A549 (cell line): ENCODE measurements around the gene INSYN1.

Experiments used
- CHD2 ChIP-seq: fragments of 150-350 bp; IDR thresholded peaks from 2 replicates; pipeline ENCODE4 v1.6.1; 2014; ENCODE audit warnings: low read length; ENCODE audit not compliant: partially characterized antibody
- HDAC2 ChIP-seq: fragments of 200-600 bp; sonication (generic); IDR thresholded peaks from 2 replicates; pipeline ENCODE4 v1.6.1; 2016
- JUNB ChIP-seq: fragments of >200 bp; sonication (Bioruptor Twin); formaldehyde crosslinking; IDR thresholded peaks from 2 replicates; pipeline ENCODE4 v1.6.1; 2016
- KDM5A ChIP-seq: fragments of 200-600 bp; sonication (generic); IDR thresholded peaks from 2 replicates; pipeline ENCODE4 v1.6.1; 2016; ENCODE audit warnings: antibody characterized with exemption, mild to moderate bottlenecking
- NPAS2 ChIP-seq: fragments of 250-450 bp; sonication (Bioruptor Pico); IDR thresholded peaks from 2 replicates; pipeline ENCODE4 v1.8.0; 2022; ENCODE audit warnings: mild to moderate bottlenecking, moderate library complexity, borderline replicate concordance
- POLR2A ChIP-seq: IDR thresholded peaks from 2 replicates; pipeline ENCODE4 v1.6.1; 2012; ENCODE audit warnings: mild to moderate bottlenecking, low read length
- RAD21 ChIP-seq, 2 experiments: fragments of >200 bp in 1 of 2; sonication (Bioruptor Twin) in 1 of 2; formaldehyde crosslinking in 1 of 2; IDR thresholded peaks in 1 of 2; conservative IDR thresholded peaks in 1 of 2; 2 replicates in 1 of 2; 3 replicates in 1 of 2; pipeline ENCODE4 v1.6.1; 2012 to 2018; ENCODE audit warnings: inconsistent platforms in 1 of 2
- RNF2 ChIP-seq: fragments of 200-600 bp; sonication (generic); IDR thresholded peaks from 2 replicates; pipeline ENCODE4 v1.6.1; 2016; ENCODE audit warnings: low read depth, mild to moderate bottlenecking, antibody characterized with exemption, moderate library complexity, borderline replicate concordance
- ZFP36 ChIP-seq: fragments of 450-650 bp; IDR thresholded peaks from 2 replicates; pipeline ENCODE4 v1.6.1; 2014; ENCODE audit warnings: borderline replicate concordance; ENCODE audit not compliant: partially characterized antibody
- ZSCAN20 ChIP-seq: fragments of 250-450 bp; sonication (Bioruptor Pico); IDR thresholded peaks from 2 replicates; pipeline ENCODE4 v1.8.0; 2022; ENCODE audit warnings: mild to moderate bottlenecking, moderate library complexity
- TF ChIP-seq, protein P1 (sequence below): fragments of >200 bp; sonication (Bioruptor Twin); formaldehyde crosslinking; IDR thresholded peaks from 3 replicates; pipeline ENCODE4 v1.5.1; 2016
- TF ChIP-seq, protein P2 (sequence below): fragments of >200 bp; sonication (Bioruptor Twin); formaldehyde crosslinking; IDR thresholded peaks from 3 replicates; pipeline ENCODE4 v1.6.1; 2016
- TF ChIP-seq, protein P3 (sequence below): fragments of 150-350 bp; IDR thresholded peaks from 2 replicates; pipeline ENCODE4 v1.6.1; 2014; ENCODE audit warnings: low read depth, mild to moderate bottlenecking, low read length
- TF ChIP-seq, protein P4 (sequence below): fragments of 200-600 bp; sonication (generic); IDR thresholded peaks from 2 replicates; pipeline ENCODE4 v1.6.1; 2016; ENCODE audit warnings: antibody characterized with exemption, mild to moderate bottlenecking, moderate library complexity

DNA sequence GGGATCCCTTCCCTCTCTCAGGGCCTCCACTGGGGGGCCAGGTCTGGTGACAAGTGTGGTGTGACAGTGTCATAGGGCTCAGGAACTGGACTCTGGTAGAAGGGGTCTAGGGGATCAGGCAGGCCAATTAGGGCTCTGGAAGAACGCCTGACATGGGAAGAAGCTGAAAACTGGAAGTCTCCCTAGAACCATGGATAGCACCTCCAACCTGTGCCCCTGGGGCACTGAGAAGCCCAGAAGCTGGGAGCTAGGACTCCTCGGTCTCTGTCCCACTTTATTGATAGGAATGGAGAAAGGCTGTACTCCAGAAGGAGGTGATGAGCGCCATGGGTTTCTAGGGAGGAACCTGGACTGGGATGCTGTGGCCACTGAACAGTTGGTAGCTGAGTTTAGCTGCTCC, 30.7 kb downstream of the INSYN1 start:
- TF ChIP-seq RAD21 (conservative IDR thresholded peaks at IDR 0.05 in 1 of 2, IDR thresholded peaks at IDR 0.05 in 1 of 2) (no peak), RNF2 (no peak), ZFP36 (no peak), HDAC2 (no peak), NPAS2 (CRISPR knock-in tag) (no peak), JUNB (no peak), POLR2A (no peak), CHD2 (no peak), ZSCAN20 (CRISPR knock-in tag) (no peak), KDM5A (no peak)
- TF ChIP-seq, protein P1, sequence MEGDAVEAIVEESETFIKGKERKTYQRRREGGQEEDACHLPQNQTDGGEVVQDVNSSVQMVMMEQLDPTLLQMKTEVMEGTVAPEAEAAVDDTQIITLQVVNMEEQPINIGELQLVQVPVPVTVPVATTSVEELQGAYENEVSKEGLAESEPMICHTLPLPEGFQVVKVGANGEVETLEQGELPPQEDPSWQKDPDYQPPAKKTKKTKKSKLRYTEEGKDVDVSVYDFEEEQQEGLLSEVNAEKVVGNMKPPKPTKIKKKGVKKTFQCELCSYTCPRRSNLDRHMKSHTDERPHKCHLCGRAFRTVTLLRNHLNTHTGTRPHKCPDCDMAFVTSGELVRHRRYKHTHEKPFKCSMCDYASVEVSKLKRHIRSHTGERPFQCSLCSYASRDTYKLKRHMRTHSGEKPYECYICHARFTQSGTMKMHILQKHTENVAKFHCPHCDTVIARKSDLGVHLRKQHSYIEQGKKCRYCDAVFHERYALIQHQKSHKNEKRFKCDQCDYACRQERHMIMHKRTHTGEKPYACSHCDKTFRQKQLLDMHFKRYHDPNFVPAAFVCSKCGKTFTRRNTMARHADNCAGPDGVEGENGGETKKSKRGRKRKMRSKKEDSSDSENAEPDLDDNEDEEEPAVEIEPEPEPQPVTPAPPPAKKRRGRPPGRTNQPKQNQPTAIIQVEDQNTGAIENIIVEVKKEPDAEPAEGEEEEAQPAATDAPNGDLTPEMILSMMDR: no peak
- TF ChIP-seq, protein P2, sequence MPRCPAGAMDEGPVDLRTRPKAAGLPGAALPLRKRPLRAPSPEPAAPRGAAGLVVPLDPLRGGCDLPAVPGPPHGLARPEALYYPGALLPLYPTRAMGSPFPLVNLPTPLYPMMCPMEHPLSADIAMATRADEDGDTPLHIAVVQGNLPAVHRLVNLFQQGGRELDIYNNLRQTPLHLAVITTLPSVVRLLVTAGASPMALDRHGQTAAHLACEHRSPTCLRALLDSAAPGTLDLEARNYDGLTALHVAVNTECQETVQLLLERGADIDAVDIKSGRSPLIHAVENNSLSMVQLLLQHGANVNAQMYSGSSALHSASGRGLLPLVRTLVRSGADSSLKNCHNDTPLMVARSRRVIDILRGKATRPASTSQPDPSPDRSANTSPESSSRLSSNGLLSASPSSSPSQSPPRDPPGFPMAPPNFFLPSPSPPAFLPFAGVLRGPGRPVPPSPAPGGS: no peak
- TF ChIP-seq, protein P3, sequence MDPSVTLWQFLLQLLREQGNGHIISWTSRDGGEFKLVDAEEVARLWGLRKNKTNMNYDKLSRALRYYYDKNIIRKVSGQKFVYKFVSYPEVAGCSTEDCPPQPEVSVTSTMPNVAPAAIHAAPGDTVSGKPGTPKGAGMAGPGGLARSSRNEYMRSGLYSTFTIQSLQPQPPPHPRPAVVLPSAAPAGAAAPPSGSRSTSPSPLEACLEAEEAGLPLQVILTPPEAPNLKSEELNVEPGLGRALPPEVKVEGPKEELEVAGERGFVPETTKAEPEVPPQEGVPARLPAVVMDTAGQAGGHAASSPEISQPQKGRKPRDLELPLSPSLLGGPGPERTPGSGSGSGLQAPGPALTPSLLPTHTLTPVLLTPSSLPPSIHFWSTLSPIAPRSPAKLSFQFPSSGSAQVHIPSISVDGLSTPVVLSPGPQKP: no peak
- TF ChIP-seq, protein P4, sequence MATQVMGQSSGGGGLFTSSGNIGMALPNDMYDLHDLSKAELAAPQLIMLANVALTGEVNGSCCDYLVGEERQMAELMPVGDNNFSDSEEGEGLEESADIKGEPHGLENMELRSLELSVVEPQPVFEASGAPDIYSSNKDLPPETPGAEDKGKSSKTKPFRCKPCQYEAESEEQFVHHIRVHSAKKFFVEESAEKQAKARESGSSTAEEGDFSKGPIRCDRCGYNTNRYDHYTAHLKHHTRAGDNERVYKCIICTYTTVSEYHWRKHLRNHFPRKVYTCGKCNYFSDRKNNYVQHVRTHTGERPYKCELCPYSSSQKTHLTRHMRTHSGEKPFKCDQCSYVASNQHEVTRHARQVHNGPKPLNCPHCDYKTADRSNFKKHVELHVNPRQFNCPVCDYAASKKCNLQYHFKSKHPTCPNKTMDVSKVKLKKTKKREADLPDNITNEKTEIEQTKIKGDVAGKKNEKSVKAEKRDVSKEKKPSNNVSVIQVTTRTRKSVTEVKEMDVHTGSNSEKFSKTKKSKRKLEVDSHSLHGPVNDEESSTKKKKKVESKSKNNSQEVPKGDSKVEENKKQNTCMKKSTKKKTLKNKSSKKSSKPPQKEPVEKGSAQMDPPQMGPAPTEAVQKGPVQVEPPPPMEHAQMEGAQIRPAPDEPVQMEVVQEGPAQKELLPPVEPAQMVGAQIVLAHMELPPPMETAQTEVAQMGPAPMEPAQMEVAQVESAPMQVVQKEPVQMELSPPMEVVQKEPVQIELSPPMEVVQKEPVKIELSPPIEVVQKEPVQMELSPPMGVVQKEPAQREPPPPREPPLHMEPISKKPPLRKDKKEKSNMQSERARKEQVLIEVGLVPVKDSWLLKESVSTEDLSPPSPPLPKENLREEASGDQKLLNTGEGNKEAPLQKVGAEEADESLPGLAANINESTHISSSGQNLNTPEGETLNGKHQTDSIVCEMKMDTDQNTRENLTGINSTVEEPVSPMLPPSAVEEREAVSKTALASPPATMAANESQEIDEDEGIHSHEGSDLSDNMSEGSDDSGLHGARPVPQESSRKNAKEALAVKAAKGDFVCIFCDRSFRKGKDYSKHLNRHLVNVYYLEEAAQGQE: no peak
